Right atrium auricular region (tissue), 2 donors: ENCODE results near the gene COL1A1. TPM values are rescaled to one million over a fixed set of nuclear protein-coding genes. Genes with fewer than 3 reads are reported as not detected.

Experiments
- DNase-seq: peaks from one replicate; pipeline ENCODE4 v3.0.0-alpha.2; 2019; ENCODE audit warnings: low spot score
- H3K27ac ChIP-seq, 2 donors: fragments of 200-600 bp; sonication (generic); 1 replicate in 1 of 2; 2 replicates in 1 of 2; pipeline ENCODE4 v1.5.1; 2016 to 2019
- H3K27me3 ChIP-seq, 2 donors: fragments of 200-600 bp; sonication (generic); one replicate each; pipeline versions ENCODE4 v1.5.1 to v1.6.0; 2017 to 2019
- H3K36me3 ChIP-seq: fragments of 200-600 bp; sonication (generic); one replicate; pipeline ENCODE4 v1.5.1; 2016
- H3K4me1 ChIP-seq, 2 donors: fragments of 200-600 bp; sonication (generic); one replicate each; pipeline versions ENCODE4 v1.5.1 to v1.6.0; 2017 to 2019
- H3K4me3 ChIP-seq, 2 donors: fragments of 200-600 bp; sonication (generic); 1 replicate in 1 of 2; 2 replicates in 1 of 2; pipeline ENCODE4 v1.5.1; 2017 to 2019; ENCODE audit warnings: mild to moderate bottlenecking in 1 of 2, moderate library complexity in 1 of 2
- H3K9me3 ChIP-seq, 2 donors: fragments of 200-600 bp; sonication (generic); one replicate each; pipeline ENCODE4 v1.5.1; 2019
- total RNA-seq, 2 donors: library from RNA; depleted of rRNA; stranded (reverse); fragments of >200 nt; gene quantifications; one replicate each; pipeline ENCODE4 v1.1.0, GENCODE V29; 2016
- TF ChIP-seq, protein P1 (sequence below), 2 donors: fragments of 200-600 bp; sonication (generic); IDR thresholded peaks; one replicate each; pipeline ENCODE4 v1.5.1; 2019; ENCODE audit warnings: antibody characterized with exemption in 2 of 2

COL1A1 gene
- total RNA-seq, 2 donors from 2014 or later, result 19.8 to 180 TPM

DNA sequence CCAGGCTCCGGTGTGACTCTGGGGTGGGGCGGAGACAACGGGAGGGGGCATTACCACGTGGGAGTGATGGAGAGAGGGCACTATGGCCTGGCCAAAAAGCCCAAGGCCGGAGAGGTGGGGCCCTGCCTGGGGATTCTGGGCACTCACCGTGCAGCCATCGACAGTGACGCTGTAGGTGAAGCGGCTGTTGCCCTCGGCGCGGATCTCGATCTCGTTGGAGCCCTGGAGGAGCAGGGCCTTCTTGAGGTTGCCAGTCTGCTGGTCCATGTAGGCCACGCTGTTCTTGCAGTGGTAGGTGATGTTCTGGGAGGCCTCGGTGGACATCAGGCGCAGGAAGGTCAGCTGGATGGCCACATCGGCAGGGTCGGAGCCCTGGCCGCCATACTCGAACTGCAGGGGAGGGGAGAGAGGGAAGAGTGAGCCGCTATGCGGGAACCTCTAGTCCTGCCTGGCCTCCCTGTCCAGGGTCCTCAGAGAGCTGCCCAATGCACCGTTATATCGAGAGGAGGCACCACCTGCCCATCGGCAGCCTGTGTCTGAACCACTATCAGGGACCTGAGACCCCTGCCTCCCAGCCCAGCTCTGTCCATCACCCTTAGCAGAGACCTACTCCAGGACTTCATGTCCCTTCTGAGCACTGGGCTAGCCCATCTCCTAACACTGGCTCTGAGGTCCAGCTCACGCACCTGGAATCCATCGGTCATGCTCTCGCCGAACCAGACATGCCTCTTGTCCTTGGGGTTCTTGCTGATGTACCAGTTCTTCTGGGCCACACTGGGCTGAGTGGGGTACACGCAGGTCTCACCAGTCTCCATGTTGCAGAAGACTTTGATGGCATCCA is 15.6 kb downstream of the COL1A1 start:
- no peak for DNase-seq
- no peaks in the 10 kb centered on the region for H3K27me3 ChIP-seq
- no peaks in the 10 kb centered on the region for H3K4me1 ChIP-seq
- H3K36me3 ChIP-seq, result peaks cover 30% of the 10 kb centered on the region
- H3K4me3 ChIP-seq, result no peak overlapping the region
- no peak overlapping the region for H3K27ac ChIP-seq
- TF ChIP-seq, protein P1, sequence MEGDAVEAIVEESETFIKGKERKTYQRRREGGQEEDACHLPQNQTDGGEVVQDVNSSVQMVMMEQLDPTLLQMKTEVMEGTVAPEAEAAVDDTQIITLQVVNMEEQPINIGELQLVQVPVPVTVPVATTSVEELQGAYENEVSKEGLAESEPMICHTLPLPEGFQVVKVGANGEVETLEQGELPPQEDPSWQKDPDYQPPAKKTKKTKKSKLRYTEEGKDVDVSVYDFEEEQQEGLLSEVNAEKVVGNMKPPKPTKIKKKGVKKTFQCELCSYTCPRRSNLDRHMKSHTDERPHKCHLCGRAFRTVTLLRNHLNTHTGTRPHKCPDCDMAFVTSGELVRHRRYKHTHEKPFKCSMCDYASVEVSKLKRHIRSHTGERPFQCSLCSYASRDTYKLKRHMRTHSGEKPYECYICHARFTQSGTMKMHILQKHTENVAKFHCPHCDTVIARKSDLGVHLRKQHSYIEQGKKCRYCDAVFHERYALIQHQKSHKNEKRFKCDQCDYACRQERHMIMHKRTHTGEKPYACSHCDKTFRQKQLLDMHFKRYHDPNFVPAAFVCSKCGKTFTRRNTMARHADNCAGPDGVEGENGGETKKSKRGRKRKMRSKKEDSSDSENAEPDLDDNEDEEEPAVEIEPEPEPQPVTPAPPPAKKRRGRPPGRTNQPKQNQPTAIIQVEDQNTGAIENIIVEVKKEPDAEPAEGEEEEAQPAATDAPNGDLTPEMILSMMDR (IDR thresholded peaks at IDR 0.05), result no peak
- H3K9me3 ChIP-seq, result no peaks in the 10 kb centered on the region

DNA sequence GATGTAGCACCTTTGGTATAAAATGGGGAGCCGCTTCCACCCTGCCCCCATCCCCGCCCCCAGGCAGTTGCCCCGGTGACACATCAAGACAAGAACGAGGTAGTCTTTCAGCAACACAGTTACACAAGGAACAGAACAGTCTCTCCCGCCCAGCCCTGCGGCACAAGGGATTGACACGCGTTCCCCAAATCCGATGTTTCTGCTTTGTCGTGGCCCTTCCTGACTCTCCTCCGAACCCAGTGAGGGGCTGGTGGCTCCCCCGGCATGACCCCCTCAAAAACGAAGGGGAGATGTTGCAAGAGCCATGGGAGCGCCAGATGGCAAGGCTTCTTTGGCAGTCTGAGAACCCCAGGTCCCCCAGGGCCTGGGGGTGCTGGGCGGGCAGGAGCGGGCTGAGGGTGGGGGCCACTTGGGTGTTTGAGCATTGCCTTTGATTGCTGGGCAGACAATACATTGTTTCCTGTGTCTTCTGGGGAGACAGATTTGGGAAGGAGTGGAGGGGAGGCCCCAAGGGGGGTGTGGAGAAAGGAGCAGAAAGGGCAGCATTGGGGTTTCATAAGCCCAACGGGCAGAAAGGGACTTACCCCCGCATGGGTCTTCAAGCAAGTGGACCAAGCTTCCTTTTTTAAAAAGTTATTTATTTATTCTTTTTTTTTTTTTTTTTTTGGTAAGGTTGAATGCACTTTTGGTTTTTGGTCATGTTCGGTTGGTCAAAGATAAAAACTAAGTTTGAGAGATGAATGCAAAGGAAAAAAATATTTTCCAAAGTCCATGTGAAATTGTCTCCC is 16.6 kb downstream of the COL1A1 start:
- no peak overlapping the region for H3K4me3 ChIP-seq
- peaks cover 19% of the 10 kb centered on the region for H3K36me3 ChIP-seq
- H3K27ac ChIP-seq, result peak overlapping the region; percentile 35 to 46
- peak; percentile 87 for DNase-seq
- no peaks in the 10 kb centered on the region for H3K4me1 ChIP-seq
- no peaks in the 10 kb centered on the region for H3K9me3 ChIP-seq
- TF ChIP-seq, protein P1 (IDR thresholded peaks at IDR 0.05), result no peak
- no peaks in the 10 kb centered on the region for H3K27me3 ChIP-seq

DNA sequence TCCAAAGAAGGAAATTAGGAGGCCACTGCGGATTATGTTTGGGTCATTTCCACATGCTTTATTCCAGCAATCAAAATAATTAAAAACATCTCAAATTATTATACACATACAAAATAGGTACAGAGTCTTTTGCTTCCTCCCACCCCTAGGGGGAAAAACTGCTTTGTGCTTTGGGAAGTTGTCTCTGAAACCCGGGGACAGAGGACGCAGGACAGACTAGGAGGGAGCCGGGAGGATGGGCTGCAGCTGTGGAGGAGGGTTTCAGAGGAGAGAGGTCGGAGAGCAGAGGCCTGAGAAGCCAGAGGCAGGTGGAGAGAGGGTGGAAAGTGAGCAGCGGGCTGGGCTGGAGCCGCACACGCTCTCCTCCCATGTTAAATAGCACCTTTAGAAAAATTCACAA is 17.4 kb downstream of the COL1A1 start:
- DNase-seq, result no peak
- TF ChIP-seq, protein P1 (IDR thresholded peaks at IDR 0.05), result no peak
- no peaks in the 10 kb centered on the region for H3K9me3 ChIP-seq
- H3K4me1 ChIP-seq, result no peaks in the 10 kb centered on the region
- H3K36me3 ChIP-seq, result peaks cover 12% of the 10 kb centered on the region
- peak overlapping the region; percentile 4 to 46 for H3K27ac ChIP-seq
- H3K27me3 ChIP-seq, result no peaks in the 10 kb centered on the region
- no peak overlapping the region for H3K4me3 ChIP-seq

DNA sequence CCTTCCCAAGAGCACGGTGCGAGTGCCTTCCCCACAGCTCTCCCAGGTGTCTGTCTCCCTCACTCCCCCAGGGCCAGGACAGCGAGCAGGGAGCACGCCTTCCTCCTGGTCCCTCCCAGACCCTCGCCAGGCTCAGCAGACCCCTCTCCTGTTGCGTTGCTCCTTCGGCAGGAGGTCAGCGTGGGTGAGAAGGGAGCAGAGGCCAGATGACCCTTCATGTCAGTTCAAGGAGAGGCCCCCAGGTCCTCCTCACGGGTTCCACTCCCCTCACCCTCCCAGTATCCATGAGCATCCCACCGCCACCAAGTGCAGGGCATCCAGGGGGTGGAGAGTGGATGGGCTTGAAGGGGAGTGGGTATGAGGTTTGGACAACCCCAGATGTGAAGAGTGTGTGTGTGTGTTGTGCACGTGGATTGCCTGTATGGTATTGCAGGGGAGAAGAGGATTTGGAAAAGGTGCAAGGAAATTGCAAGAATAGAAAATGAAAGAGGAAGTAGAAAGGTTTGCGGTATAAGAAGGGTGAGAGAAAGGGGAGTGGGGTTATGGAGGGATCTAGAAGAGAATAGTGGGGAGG is 17.9 kb downstream of the COL1A1 start:
- Histone ChIP-seq H3K27ac (peak overlapping the region in 1 of 2 donors; percentile 4), H3K9me3 (no peaks in the 10 kb centered on the region), H3K36me3 (peaks cover 6% of the 10 kb centered on the region), H3K27me3 (no peaks in the 10 kb centered on the region), H3K4me3 (no peak overlapping the region), H3K4me1 (peaks cover 0 to 5% of the 10 kb centered on the region in 2 donors)
- DNase-seq, result no peak
- TF ChIP-seq, protein P1 (IDR thresholded peaks at IDR 0.05), result no peak

DNA sequence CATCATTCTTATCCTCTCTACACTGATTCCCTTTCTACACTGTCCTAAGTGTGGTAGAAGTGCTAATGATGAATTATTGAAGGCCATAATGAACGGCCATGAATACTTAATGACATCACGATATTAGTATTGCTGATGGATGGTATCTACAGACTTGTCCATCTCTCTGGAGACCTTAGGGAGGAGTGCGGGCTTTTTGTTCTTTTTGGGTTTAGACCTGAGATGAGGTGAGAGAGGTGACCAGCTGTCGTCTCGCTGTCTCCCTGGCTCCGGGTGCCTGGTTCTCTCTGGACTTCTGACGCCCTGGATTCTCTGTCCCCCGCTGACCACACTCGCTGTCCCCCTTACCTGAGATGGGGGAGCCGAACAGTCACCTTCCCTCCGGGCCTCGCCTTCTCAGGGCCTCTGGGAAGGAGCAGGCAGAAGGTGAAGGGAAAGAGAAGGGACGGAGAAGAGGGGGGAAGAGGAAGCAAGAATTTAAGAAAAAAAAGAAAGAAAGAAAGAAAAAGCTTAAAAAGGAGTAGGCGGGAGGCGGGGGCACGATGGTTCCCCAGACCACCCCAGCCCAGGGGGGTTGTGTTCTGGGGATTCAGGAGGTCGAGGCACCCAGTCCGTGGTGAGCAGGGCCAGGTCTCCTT is 18.5 kb downstream of the COL1A1 start:
- Histone ChIP-seq H3K27me3 (no peaks in the 10 kb centered on the region), H3K4me3 (no peak overlapping the region), H3K9me3 (no peaks in the 10 kb centered on the region), H3K27ac (peak overlapping the region in 1 of 2 donors; percentile 4), H3K36me3 (peaks cover 3% of the 10 kb centered on the region), H3K4me1 (peaks cover 0 to 11% of the 10 kb centered on the region in 2 donors)
- no peak for DNase-seq
- TF ChIP-seq, protein P1 (IDR thresholded peaks at IDR 0.05), result no peak
